GM18909 (cell line): Measurements from ENCODE around the gene KIAA0586.
"Not testable (repeated sequence)": the region's sequence is repeated elsewhere in the genome, so short reads cannot be mapped to it uniquely, and the experiment has no call there.

ENCODE experiments used
- ATAC-seq: cut with Tn5 transposase; IDR thresholded peaks from one replicate; pipeline ENCODE4 v1.9.1; 2021; ENCODE audit warnings: mild to moderate bottlenecking; ENCODE audit not compliant: unreplicated experiment, poor library complexity

Gene KIAA0586

DNA sequence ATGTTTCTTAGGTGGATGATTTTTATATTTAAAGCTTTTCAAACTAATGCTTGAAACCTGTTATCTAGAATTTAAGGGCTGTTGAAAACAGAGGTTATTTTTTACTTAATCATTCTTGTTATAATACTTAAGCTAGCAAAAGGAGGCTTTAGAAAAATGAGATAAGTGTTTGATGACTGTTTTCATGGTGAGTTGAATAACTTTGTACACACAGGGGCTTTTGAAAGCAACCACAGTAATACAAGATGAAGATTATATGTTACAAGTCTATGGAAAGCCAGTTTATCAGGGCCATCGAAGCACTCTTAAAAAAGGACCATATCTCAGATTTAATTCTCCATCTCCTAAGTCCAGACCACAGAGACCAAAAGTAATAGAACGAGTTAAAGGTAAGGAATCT is 33.3 kb downstream of the KIAA0586 start:
- no peak for ATAC-seq

DNA sequence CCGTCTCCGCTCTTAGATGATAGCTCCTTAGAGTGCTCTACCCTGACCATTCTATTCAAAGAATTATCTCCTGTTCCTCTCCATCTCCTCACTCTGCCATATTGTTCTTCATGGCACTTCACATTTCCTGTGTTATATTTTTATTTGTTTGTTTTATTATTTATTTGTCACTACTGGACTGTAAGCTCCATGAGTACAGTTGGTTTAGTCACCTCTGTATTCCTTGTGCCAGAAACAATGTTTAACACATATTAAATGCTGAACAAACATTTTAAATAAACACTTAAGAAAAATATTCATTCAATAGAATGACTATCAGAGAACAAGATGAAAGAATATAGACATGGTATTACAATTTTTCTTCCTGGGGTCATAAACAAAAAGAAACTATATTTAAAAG is 35.6 kb downstream of the KIAA0586 start:
- ATAC-seq, result no peak

DNA sequence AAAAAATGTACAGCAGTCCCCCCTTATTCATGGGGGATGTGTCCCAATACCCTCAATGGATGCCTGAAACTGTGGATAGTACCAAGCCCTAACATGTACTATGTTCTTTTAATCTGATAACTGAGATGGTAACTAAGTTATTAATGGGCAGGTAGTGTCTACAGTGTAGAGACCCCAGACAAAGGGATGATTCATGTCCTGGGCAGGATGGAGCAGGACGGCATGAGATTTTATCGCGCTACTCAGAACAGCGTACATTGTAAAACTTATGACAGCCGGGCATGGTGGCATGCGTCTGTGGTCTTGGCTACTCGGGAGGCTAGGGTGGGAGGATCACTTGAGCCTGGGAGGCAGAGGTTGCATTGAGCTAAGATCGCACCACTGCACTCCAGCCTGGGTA is 37.1 kb downstream of the KIAA0586 start:
- no peak for ATAC-seq

DNA sequence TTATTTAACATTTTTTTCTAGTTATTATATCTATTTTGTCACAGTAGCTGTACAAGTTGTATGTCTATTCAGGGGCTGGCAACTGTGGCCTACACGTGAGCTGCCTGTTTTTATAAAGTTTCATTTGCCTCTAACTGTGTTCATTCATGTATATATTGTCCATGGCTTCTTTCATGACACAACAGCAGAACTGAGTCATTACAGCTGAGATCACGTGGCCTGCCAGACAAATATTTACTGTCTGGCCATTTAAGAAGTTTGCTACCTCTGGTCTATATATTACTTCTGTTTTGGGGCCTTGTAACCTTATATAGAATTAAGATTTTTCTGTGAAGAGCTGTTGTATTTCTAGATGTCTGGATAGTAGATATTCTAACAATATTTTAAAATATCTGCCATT is 37.9 kb downstream of the KIAA0586 start:
- ATAC-seq, result no peak

DNA sequence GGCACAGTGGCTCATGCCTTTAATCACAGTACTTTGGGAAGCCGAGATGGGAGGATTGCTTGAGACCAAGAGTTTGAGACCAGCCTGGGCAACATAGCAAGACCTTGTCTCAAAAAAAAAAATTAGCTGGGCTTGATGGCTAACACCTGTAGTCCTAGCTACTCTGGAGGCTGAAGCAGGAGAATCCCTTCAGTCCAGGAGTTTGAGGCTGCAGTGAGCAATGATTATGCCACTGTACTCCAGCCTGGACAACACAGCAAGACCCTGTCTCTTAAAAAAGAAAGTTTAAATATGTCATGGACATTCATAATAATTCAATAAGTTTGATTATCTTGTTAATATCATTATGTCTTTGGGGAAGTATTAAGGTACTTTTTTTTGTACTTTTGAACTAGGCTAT is 38.9 kb downstream of the KIAA0586 start:
- no peak for ATAC-seq

DNA sequence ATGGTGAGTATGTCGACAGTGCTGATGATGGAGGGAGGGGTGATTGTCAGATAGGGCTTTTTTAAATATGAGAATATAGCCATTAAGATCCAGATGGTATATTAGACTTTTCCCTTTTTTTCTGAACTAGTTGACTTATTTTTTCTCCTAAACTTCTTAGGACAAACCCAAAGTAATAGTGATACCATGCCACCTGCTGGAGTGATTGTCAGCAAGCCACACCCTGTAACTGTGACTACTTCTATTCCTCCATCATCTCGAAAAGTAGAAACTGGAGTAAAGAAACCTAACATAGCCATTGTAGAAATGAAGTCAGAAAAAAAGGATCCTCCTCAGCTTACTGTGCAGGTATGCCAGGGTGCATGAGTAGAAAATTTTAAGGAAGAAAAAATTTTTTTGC is 40.1 kb downstream of the KIAA0586 start:
- ATAC-seq, result no peak

DNA sequence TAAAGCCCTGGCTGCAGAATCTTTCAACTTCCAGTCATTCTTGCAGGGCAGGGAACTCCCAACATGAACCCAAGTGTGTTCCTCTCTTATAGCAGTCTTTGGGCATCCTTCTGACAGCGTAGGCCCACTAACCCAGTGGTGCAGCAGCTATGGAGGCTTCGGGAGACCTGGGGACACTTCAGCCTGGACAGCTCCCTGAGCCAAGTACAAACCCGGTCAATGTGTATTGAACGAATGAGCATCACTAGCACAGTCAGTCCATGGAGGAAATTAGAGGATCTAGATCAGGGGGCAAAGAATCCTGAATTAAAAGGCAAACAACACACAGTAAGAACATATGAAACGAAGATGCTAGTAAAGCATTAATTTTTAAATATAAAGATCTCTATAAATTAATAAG is 41.8 kb downstream of the KIAA0586 start:
- ATAC-seq, result no peak

DNA sequence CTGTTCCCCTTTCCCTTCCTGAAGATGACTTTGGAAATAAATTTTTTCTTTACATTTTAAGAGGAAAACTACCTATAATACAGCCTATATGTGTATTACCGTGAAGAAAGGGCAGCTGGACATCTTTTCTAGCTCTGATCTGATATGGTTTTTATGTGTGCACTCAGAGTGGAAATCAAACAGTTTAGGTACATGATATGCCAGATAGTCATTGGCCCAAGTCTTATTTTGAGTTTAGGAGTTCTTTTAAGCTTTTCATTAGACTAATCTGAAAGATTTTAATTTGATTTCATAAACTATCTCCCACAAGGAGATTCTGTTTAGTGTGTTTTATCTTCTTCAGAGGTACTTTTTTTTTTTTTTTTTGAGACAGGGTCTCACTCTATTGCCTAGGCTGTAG is 48.8 kb downstream of the KIAA0586 start:
- no peak for ATAC-seq

DNA sequence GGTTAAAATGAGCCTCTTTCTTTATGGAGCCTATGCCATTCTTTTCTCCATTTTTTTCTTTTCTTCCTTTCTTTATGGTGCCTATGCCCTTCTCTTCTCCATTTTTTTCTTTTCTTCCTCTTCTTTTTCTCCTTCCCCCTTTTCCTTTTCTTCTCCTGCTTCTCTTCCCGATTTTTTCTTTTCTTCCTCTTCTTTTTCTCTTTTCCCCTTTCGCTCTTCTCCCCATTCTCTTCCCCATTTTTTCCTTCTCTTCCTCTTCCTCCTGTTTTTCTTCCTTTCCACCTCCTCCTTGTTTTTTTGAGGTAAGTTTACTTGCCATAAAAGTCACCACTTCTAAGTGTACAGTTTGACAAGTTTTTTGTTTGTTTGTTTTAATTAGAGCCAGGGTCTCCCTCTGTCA is 50.1 kb downstream of the KIAA0586 start:
- ATAC-seq, result no peak

DNA sequence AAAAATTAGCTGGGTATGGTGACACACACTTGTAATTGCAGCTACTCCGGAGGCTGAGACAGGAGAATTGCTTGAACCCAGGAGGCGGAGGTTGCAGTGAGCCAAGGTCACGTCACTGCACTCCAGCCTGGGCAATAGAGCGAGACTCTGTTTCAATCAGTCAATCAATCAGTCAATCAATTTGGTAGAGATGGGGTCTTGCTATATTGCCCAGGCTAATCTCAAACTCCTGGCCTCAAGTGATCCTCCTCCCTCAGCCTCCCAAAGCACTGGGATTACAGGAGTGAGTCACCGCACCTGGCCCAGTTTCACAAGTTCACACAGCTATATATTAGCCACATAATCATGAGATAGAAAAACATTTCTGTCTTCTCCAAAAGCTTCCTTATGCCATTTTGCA is 50.8 kb downstream of the KIAA0586 start:
- not testable (repeated sequence) for ATAC-seq

DNA sequence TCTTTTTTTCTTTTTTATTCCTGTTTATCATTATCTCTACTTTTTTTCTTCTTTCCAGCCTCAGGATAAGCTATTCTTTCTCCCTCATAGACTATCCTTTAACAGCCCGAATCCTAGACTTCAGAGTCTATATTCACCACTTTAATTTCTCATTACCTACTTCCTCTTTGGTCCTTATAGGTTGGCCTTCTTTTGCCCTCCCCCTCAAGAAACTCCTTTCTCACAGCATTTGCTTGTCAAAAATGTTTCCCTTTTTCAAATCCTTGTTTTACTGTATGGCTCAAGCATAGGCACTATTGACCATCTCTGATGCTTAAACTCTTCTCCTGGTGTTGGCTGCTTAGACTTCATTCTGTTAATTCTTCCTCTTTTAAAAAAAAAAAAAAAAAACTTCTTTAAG is 52.5 kb downstream of the KIAA0586 start:
- ATAC-seq, result no peak

DNA sequence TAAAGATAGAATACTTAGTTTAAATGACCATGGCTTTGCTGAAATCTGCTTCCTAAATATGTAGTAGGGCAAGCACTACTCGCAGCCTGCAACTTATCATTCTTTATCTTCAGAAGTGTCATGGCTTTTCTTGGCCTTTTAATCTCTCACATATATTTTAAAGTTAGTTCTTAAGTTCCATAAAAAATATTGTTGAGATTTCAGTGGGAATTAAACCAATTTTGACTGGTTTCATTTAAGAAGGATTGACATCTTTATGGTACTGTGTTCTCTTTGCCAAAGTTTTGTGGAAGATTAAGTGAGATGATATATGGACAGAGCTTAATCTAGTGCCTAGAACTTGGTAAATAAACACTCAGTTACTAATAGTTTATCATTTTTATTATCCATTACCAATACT is 56.7 kb downstream of the KIAA0586 start:
- ATAC-seq, result no peak

DNA sequence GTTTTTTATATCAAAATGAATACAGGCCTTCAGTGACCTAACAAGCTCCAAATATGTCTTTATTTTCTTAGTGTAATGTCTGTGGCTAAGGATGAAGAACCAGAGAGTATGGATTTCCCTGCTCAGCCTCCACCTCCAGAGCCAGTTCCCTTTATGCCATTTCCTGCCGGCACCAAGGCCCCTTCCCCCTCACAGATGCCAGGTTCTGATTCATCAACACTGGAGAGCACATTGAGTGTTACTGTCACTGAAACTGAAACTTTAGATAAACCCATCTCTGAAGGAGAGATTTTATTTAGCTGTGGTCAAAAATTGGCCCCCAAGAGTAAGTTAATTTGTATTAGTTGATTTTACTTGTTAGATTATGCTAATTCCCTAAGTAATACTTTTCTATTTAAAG is 61.0 kb downstream of the KIAA0586 start:
- ATAC-seq, result no peak

DNA sequence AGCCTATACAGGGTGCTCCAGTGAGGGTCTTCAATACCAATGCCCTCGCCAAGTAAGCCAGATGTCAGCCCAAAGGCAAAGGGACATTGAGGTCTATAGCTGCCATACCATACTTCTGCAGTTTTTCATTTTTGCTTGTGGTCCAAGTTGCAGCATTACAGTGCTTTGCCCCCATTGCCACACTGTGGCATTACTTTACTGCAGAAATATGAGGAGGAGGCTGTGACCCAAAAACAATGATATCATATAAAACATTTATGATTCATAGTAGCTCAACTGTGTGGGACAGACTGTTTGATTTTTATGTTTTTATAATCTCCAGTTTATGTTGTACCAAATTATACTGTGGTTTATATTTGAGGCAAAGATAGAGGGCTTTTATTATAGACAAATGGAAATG is 64.1 kb downstream of the KIAA0586 start:
- no peak for ATAC-seq

DNA sequence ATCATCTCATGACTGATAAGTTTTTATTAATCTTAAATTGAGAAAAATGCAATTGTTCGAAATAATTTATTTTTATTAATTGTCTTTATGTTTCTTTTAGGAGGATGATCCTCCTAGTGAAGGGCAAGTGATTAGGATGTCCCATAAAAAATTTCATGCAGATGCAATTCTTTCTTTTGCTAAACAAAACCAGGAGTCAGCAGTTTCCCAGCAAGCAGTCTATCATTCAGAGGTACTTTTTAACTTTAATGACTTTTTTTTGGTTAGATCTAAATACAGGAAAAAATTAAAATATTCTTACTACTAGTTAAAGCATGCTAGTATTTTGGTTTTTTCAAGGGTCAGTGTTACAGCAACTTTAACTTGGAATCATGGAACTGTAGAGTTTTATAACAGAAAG is 64.5 kb downstream of the KIAA0586 start:
- no peak for ATAC-seq

DNA sequence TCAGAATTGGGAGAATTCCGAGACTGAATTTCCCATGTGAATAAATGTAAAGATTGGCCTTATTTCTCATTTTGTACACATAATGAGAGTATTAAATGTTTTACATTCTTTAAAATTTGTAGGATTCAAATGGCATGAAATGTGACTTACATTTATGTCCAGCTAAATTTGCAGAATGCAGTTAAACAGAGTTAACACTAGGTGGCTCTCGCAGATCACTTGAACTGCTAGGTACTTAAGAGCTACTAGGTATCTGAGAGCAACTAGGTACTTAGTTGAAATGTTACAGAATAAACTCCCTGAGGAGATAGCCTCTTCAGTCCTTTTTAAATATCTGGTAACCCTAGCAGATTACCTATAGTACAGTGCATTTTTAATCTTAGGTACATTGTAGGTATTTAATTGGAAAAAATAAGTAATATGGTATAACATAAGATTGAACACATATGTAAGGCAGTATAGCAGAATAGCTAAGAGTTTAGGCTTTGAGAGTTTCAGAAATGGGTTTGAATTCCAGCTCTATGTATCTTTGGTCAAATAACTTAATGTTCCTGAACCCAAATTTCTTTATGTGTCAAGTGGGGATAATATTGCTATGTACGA is 73.8 kb downstream of the KIAA0586 start:
- no peak for ATAC-seq

DNA sequence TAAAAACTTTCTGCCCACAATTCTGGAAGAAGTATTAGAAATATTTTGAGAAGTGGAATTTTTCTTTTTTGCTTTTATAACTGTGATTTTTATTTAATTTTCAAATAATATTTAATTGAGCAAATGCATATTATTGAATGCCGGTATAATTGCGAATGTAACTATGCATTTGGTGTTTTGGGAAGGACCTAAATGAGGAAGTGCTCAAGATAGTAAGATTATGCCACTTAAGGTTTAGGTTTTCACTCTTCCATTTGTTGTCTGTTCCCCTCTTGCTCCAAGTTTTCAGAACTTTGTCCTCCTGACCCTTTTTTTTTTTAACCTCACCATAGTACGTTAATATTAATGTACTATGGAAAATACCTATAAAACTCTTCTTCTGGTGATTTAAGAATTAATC is 85.8 kb downstream of the KIAA0586 start:
- ATAC-seq, result no peak

DNA sequence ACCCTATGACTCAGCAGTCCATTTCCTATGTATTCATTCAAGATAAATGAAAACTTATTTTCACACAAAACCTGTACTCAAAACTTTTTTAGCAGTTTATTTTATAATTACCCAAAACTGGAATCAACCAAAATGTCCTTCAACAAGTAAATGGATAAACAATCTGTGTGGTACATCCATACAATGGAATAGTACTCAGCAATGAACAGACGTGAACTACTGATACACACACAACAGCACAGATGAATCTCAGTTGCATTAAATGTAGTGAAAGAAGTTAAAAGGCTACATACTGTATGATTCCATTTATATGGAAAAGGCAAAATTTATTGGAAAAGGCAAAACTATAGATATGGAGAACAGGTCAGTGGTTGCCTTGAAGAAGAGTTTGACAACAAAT is 90.1 kb downstream of the KIAA0586 start:
- no peak for ATAC-seq

DNA sequence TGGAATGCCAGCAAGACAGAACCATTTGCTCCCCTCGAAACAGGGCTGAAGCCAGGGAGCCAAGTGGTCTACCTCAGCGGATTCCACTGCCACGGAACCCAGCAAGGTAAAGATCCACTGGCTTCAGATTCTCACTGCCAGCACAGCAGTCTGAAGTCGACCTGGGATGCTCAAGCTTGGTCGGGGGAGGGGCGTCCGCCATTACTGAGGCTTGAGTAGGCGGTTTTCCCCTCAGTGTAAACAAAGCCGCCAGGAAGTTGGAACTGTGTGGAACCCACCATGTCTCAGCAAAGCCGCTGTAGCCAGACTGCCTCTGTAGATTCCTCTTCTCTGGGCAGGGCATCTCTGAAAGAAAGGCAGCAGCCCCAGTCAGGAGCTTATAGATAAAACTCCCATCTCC is 98.2 kb downstream of the KIAA0586 start:
- not testable (repeated sequence) for ATAC-seq

DNA sequence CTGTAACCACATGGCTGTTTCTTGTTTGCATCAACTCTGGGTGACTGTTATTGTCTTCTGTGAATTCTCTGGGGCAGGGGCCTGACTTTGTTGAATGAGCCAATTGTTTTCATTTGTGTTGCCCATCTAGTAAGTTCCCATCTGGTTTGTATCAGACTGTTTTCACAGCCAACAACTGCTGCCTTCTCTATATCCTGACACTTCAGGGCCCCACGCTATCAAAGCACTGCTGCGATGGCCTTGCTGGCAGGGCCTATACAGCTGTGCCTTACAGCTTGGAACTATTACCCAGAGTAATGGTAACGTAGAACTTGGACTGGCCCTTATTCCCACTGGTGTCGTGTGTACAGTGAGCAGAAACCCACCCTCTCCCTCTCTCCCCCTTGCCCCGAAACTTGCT is 105.9 kb downstream of the KIAA0586 start:
- no peak for ATAC-seq

DNA sequence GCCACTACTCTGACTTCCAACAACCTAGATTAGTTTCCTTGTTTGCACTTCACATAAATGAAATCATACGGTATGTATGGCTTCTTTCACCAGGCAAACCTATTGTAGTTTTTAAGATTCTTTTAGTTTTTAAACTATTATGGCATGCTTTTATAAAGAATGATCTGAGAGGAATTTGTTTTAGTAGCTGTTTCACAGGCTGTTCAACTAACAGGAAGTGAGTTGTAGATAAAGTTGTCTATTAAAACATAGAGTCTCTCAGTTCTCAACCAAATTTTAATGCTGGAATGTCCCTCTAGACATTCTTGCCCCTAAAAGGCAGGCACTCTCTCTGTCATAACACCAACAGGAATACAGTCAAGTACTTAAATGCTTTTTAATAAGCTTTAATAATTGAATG is 107.5 kb downstream of the KIAA0586 start:
- ATAC-seq, result no peak

DNA sequence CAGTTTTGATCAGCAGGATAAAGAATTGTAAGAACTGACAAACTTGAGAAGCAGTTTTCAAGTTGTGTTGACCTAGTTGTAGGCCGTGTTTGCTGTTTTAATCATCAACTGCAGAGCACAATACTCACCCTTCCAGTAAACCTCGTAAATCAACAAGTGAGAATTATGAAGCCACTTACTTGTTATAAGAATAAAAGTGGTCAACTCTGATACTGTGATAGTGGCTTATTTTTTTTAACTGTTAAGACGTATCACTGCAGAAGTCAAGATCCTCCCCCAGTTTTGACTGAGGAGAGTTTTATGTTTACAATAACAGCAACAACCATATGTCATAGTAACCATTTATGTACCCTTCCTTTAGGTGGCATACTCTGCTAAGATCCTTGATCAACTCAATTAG is 109.5 kb downstream of the KIAA0586 start:
- no peak for ATAC-seq
